SK-N-SH (cell line): ENCODE measurements around the gene SPTB. TPM values are rescaled to one million over a fixed set of nuclear protein-coding genes. Genes with fewer than 3 reads are reported as not detected.

Experiments used
- CTCF ChIA-PET: fragments of 300-600, 350-600 bp; formaldehyde crosslinking; extraction: SDS; loops from one replicate; lab custom pipeline; 2021; lab: Yijun Ruan, JAX
- POLR2A ChIA-PET: fragments of 350-600 bp; sonication (Branson Sonifier 250); formaldehyde crosslinking; extraction: SDS; loops from one replicate; lab custom pipeline; 2020; ENCODE audit warnings: antibody characterized with exemption, inconsistent platforms; lab: Yijun Ruan, JAX
- DNase-seq: peaks from one replicate; pipeline ENCODE4 v3.0.0; 2012
- H2AFZ ChIP-seq: fragments of 200-600 bp; sonication (generic); 2 replicates; pipeline ENCODE4 v1.8.1; 2016; ENCODE audit warnings: antibody characterized with exemption, mild to moderate bottlenecking, low read depth
- H3F3A ChIP-seq: fragments of 200-600 bp; sonication (generic); replicated peaks from 2 replicates; pipeline ENCODE3; 2016; ENCODE audit warnings: antibody characterized with exemption, mild to moderate bottlenecking; ENCODE audit not compliant: insufficient read depth
- H3K27ac ChIP-seq, 2 experiments: fragments of 200-500 bp in 1 of 2; fragments of 200-600 bp in 1 of 2; sonication (Bioruptor generic) in 1 of 2; sonication (generic), shearing (Covaris generic) in 1 of 2; 2 replicates each; pipeline versions ENCODE4 v1.5.1 to v1.6.1; 2014 to 2016; ENCODE audit warnings: low read depth in 2 of 2, inconsistent platforms in 1 of 2, low read length in 1 of 2, mild to moderate bottlenecking in 1 of 2, mixed read lengths in 1 of 2
- H3K27me3 ChIP-seq: fragments of 200-600 bp; sonication (generic), shearing (Covaris generic); 2 replicates; pipeline ENCODE4 v1.6.1; 2016; ENCODE audit warnings: mixed run types; ENCODE audit not compliant: insufficient read depth
- H3K36me3 ChIP-seq, 2 experiments: fragments of 200-500 bp in 1 of 2; fragments of 200-600 bp in 1 of 2; sonication (Bioruptor generic) in 1 of 2; sonication (generic) in 1 of 2; replicated peaks in 1 of 2; 2 replicates each; pipeline versions ENCODE3 to v1.5.1; 2014 to 2016; ENCODE audit warnings: low read length in 1 of 2, mild to moderate bottlenecking in 1 of 2; ENCODE audit not compliant: insufficient read depth in 2 of 2, control insufficient read depth in 1 of 2
- H3K4me1 ChIP-seq, 2 experiments: fragments of 200-500 bp in 1 of 2; fragments of 200-600 bp in 1 of 2; sonication (Bioruptor generic) in 1 of 2; sonication (generic), shearing (Covaris generic) in 1 of 2; 2 replicates each; pipeline versions ENCODE4 v1.5.1 to v1.6.1; 2014 to 2016; ENCODE audit warnings: low read depth in 1 of 2, low read length in 1 of 2, mixed run types in 1 of 2; ENCODE audit not compliant: insufficient read depth in 2 of 2, control insufficient read depth in 1 of 2
- H3K4me2 ChIP-seq: fragments of 200-600 bp; sonication (generic), shearing (Covaris generic); 2 replicates; pipeline ENCODE4 v1.6.1; 2017; ENCODE audit warnings: mixed run types
- H3K4me3 ChIP-seq, 2 experiments: fragments of 200-500 bp in 1 of 2; fragments of 200-600 bp in 1 of 2; sonication (Bioruptor generic) in 1 of 2; sonication (generic), shearing (Covaris generic) in 1 of 2; 2 replicates each; pipeline versions ENCODE4 v1.5.1 to v1.8.1; 2014 to 2016; ENCODE audit warnings: low read depth in 2 of 2, inconsistent platforms in 1 of 2, low read length in 1 of 2, mild to moderate bottlenecking in 1 of 2, mixed read lengths in 1 of 2, moderate library complexity in 1 of 2
- H3K79me2 ChIP-seq: fragments of 200-600 bp; sonication (generic); 2 replicates; pipeline ENCODE4 v1.8.1; 2017; ENCODE audit warnings: mild to moderate bottlenecking; ENCODE audit not compliant: insufficient read depth
- H3K9ac ChIP-seq: fragments of 200-600 bp; sonication (generic); 2 replicates; pipeline ENCODE4 v1.6.1; 2017; ENCODE audit warnings: mixed run types
- H3K9me2 ChIP-seq: fragments of 200-600 bp; sonication (generic); 2 replicates; pipeline ENCODE4 v1.6.1; 2017; ENCODE audit warnings: mixed run types
- H3K9me3 ChIP-seq: fragments of 200-600 bp; sonication (generic); 2 replicates; pipeline ENCODE4 v1.6.1; 2017; ENCODE audit warnings: mixed run types, mild to moderate bottlenecking, moderate library complexity
- H4K20me1 ChIP-seq: fragments of 200-600 bp; sonication (generic); 2 replicates; pipeline ENCODE4 v1.6.1; 2017; ENCODE audit warnings: mild to moderate bottlenecking, mixed run types; ENCODE audit not compliant: insufficient read depth
- ELF1 ChIP-seq: IDR thresholded peaks from 2 replicates; pipeline ENCODE4 v1.4.0; 2012
- EP300 ChIP-seq, 2 experiments: IDR thresholded peaks; 2 replicates each; pipeline versions ENCODE4 v1.4.0 to v1.6.1; 2012; ENCODE audit warnings: borderline replicate concordance in 1 of 2, low read depth in 1 of 2, low read length in 1 of 2
- EZH2phosphoT487 ChIP-seq: fragments of 200-600 bp; sonication (generic); IDR thresholded peaks from 2 replicates; pipeline ENCODE4 v1.6.1; 2017; ENCODE audit warnings: low read depth, mixed run types, mild to moderate bottlenecking, antibody characterized with exemption, moderate library complexity, borderline replicate concordance
- FOSL2 ChIP-seq: IDR thresholded peaks from 2 replicates; pipeline ENCODE4 v1.4.0; 2012; ENCODE audit warnings: low read depth, mild to moderate bottlenecking, moderate library complexity, borderline replicate concordance
- FOXJ3 ChIP-seq: sonication (generic); formaldehyde crosslinking; IDR thresholded peaks from 2 replicates; pipeline ENCODE4 v1.5.1; 2020; ENCODE audit warnings: mild to moderate bottlenecking, missing genetic modification reagents
- FOXM1 ChIP-seq: IDR thresholded peaks from 2 replicates; pipeline ENCODE4 v1.4.0; 2012; ENCODE audit warnings: low read depth, mild to moderate bottlenecking
- GABPA ChIP-seq: IDR thresholded peaks from 2 replicates; pipeline ENCODE4 v1.4.0; 2012; ENCODE audit warnings: low read depth, mild to moderate bottlenecking
- GATA2 ChIP-seq: sonication (generic); formaldehyde crosslinking; IDR thresholded peaks from 2 replicates; pipeline ENCODE4 v1.5.0; 2020; ENCODE audit warnings: mild to moderate bottlenecking, missing genetic modification reagents
- JUND ChIP-seq: IDR thresholded peaks from 2 replicates; pipeline ENCODE4 v1.4.0; 2012
- MAX ChIP-seq: IDR thresholded peaks from 2 replicates; pipeline ENCODE4 v1.4.0; 2012; ENCODE audit warnings: low read depth
- MEF2A ChIP-seq: IDR thresholded peaks from 2 replicates; pipeline ENCODE4 v1.4.0; 2012; ENCODE audit warnings: low read depth, borderline replicate concordance
- MXI1 ChIP-seq: IDR thresholded peaks from 2 replicates; pipeline ENCODE4 v1.6.1; 2012; ENCODE audit warnings: mild to moderate bottlenecking, low read depth, low read length, improper control_type of control experiment
- NFIC ChIP-seq: IDR thresholded peaks from 2 replicates; pipeline ENCODE4 v1.4.0; 2012; ENCODE audit warnings: borderline replicate concordance
- NRF1 ChIP-seq: IDR thresholded peaks from 2 replicates; pipeline ENCODE4 v1.6.1; 2012; ENCODE audit warnings: low read depth, mild to moderate bottlenecking, low read length
- PBX3 ChIP-seq: IDR thresholded peaks from 2 replicates; pipeline ENCODE4; 2012
- POLR2AphosphoS5 ChIP-seq: IDR thresholded peaks from 2 replicates; pipeline ENCODE4 v1.6.1; 2012; ENCODE audit warnings: low read depth, low read length
- RAD21 ChIP-seq: IDR thresholded peaks from 2 replicates; pipeline ENCODE4 v1.6.1; 2012; ENCODE audit warnings: mild to moderate bottlenecking, low read length
- RCOR1 ChIP-seq: fragments of 150-350 bp; IDR thresholded peaks from 2 replicates; pipeline ENCODE4 v1.6.1; 2017; ENCODE audit warnings: antibody characterized with exemption, low read length
- RXRA ChIP-seq: IDR thresholded peaks from 2 replicates; pipeline ENCODE4 v1.4.0; 2012; ENCODE audit warnings: low read depth, mild to moderate bottlenecking, borderline replicate concordance
- SMC3 ChIP-seq: IDR thresholded peaks from 2 replicates; pipeline ENCODE4 v1.6.1; 2012; ENCODE audit warnings: low read depth, low read length, improper control_type of control experiment
- TAF1 ChIP-seq: IDR thresholded peaks from 2 replicates; pipeline ENCODE4 v1.6.1; 2012; ENCODE audit warnings: low read depth, mild to moderate bottlenecking, low read length, moderate library complexity, borderline replicate concordance
- TCF12 ChIP-seq: IDR thresholded peaks from 2 replicates; pipeline ENCODE4 v1.4.0; 2012
- TEAD4 ChIP-seq: IDR thresholded peaks from 2 replicates; pipeline ENCODE4 v1.4.0; 2012; ENCODE audit warnings: mild to moderate bottlenecking, borderline replicate concordance; ENCODE audit not compliant: insufficient read depth
- USF2 ChIP-seq: fragments of 150-350 bp; IDR thresholded peaks from 2 replicates; pipeline ENCODE4 v1.6.1; 2017; ENCODE audit warnings: antibody characterized with exemption, low read length, low read depth, borderline replicate concordance
- YY1 ChIP-seq: IDR thresholded peaks from 2 replicates; pipeline ENCODE4 v1.4.0; 2012; ENCODE audit warnings: low read depth, mild to moderate bottlenecking
- WGBS: methylation state at CpG from one replicate; pipeline ENCODE4 v1.1.6; 2017; ENCODE audit warnings: low lambda C conversion rate; 5-methylcytosine and 5-hydroxymethylcytosine counted together
- polyA plus RNA-seq, 3 experiments: library from polyadenylated mRNA; depleted of rRNA; stranded (reverse); fragments of >200 nt; gene quantifications; 2 replicates each; pipeline ENCODE4 v1.2.3, GENCODE V29; 2012

Gene SPTB
- polyA plus RNA-seq, 1 of the 3 experiments (the other 2 are of a cell fraction): 0.15 TPM

- 31% methylated on average over 6 of the region's 6 CpGs for WGBS
- peak overlapping the region; percentile 67 to 100; a peak in 3 of 4 replicates for H3K27ac ChIP-seq
- H3K27me3 ChIP-seq: no peaks in the 10 kb centered on the region
- POLR2A ChIA-PET: no interaction called here
- H3K9ac ChIP-seq: peak overlapping the region; percentile 64; the same call in 1 of the 2 replicates
- H3K9me3 ChIP-seq: no peaks in the 10 kb centered on the region
- peak overlapping the region; percentile 44 for H2AFZ ChIP-seq
- no peaks in the 10 kb centered on the region for H3K9me2 ChIP-seq
- H3F3A ChIP-seq: peaks cover 35% of the 10 kb centered on the region
- H3K4me2 ChIP-seq: peak overlapping the region; percentile 71
- H3K36me3 ChIP-seq: no peaks in the 10 kb centered on the region
- TF ChIP-seq SMC3 (no peak), YY1 (0 out of 2 replicates have a peak, but pooled peaks have one; percentile 10), EP300 (IDR thresholded peaks at IDR 0.05; ENCODE audit: borderline replicate concordance in 1 of 2, low read depth in 1 of 2, low read length in 1 of 2) (no peak)
- peaks cover 8 to 26% of the 10 kb centered on the region in 2 experiments for H3K4me1 ChIP-seq
- H3K79me2 ChIP-seq: no peaks in the 10 kb centered on the region
- CTCF ChIA-PET: interaction anchor here (1.1 to 3.2 kb wide), 3 partner anchors 8 to 296 kb away, joined by 3 to 18 read pairs (median 3); no protein-coding TSS in a partner anchor
- DNase-seq: no peak
- 0 out of 4 replicates have a peak overlapping the region, but pooled peaks of 1 of the 2 experiments have one; percentile 6 for H3K4me3 ChIP-seq
- H4K20me1 ChIP-seq: no peaks in the 10 kb centered on the region
Measured at GRCh38 chr14:64806862-64807495, 72.7 kb downstream of the SPTB start.

- Histone ChIP-seq H3K79me2 (no peaks in the 10 kb centered on the region), H3K9ac (peak overlapping the region; percentile 81), H3K27me3 (no peaks in the 10 kb centered on the region), H4K20me1 (no peaks in the 10 kb centered on the region), H3K9me2 (no peaks in the 10 kb centered on the region), H3K36me3 (no peaks in the 10 kb centered on the region), H3K27ac (peak overlapping the region; percentile 67 to 100; a peak in 3 of 4 replicates), H3K4me1 (peaks cover 10 to 26% of the 10 kb centered on the region in 2 experiments; a peak in 3 of 4 replicates), H3K4me2 (peak overlapping the region; percentile 71), H3K4me3 (no peak overlapping the region; a peak in 1 of 4 replicates), H3F3A (peaks cover 35% of the 10 kb centered on the region), H3K9me3 (no peaks in the 10 kb centered on the region), H2AFZ (no peak overlapping the region; the same call in 1 of the 2 replicates)
- POLR2A ChIA-PET: no interaction called here
- 15% methylated on average over 9 of the region's 9 CpGs for WGBS
- CTCF ChIA-PET: interaction anchor here (1.2 to 3.2 kb wide), 2 partner anchors 85 to 295 kb away, joined by 3 to 18 read pairs; no protein-coding TSS in a partner anchor
- no peak for DNase-seq
- TF ChIP-seq GABPA (no peak; the same call in 1 of the 2 replicates), TAF1 (peak; percentile 12; the same call in 1 of the 2 replicates), MEF2A (peak; percentile 95), MAX (peak; percentile 85; the same call in 1 of the 2 replicates), SMC3 (no peak), RCOR1 (no peak), JUND (peak; percentile 98), POLR2AphosphoS5 (peak; percentile 72; the same call in 1 of the 2 replicates), ELF1 (peak; percentile 71), MXI1 (no peak), RAD21 (no peak), RXRA (peak; percentile 76; the same call in 1 of the 2 replicates), PBX3 (peak; percentile 99), EP300 (IDR thresholded peaks at IDR 0.05; ENCODE audit: borderline replicate concordance in 1 of 2, low read depth in 1 of 2, low read length in 1 of 2) (peak; percentile 17 to 98; a peak in 2 of 4 replicates), FOSL2 (peak; percentile 98), FOXM1 (peak; percentile 77; the same call in 1 of the 2 replicates), GATA2 (no peak), NFIC (peak; percentile 94), YY1 (peak; percentile 61), FOXJ3 (CRISPR knock-in tag) (no peak), EZH2phosphoT487 (no peak), USF2 (no peak), NRF1 (no peak), TCF12 (peak; percentile 93), TEAD4 (peak; percentile 77)
Measured at GRCh38 chr14:64806202-64806861, 73.4 kb downstream of the SPTB start.
